Measurements from ENCODE around the gene STK4.
A peak's percentile ranks its signal among the peaks of the same experiment; 100 is the strongest.

DNA sequence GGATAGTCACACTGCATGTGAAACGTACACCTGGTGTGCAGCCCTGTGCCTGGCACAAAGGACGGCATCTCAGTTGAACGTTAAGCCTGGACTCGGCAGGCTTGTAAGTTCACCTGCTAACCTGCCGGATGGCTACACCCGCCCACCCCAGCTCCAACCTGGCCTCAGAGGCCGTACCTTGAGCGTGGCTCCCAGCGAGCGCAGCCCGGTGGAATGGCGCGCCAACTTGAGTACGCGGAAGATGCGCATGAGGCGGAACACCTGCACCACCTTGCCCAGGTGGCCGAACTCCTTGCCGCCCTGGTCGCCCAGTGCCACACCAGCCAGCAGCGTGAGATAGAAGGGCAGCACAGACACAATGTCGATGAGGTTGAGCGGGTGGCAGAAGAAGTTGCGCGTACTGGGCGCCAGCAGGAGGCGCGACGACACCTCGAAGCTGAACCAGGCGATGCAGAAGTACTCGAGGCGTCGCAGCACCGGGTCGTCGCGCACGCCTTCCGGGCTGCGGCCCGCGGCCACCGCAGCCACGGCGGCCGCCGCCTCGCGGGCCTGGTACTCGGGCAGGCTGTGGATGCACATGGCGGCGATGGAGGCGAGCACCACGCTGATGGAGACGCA is 131.3 kb downstream of the STK4 start:
- no peak for TF ChIP-seq ELK1 (IDR thresholded peaks at IDR 0.05; ENCODE audit: borderline replicate concordance, low read depth, low read length)
- no peak for TF ChIP-seq MXI1 (IDR thresholded peaks at IDR 0.05; ENCODE audit: borderline replicate concordance, low read depth, low read length)
- no peak; the same call in 1 of the 2 replicates for TF ChIP-seq RAD21 (IDR thresholded peaks at IDR 0.05; ENCODE audit: low read length)
- TF ChIP-seq CTCF (conservative IDR thresholded peaks at IDR 0.05; ENCODE audit: low read depth, low read length), result 0 out of 2 replicates have a peak, but pooled peaks have one; percentile 25
- TF ChIP-seq, protein P1, sequence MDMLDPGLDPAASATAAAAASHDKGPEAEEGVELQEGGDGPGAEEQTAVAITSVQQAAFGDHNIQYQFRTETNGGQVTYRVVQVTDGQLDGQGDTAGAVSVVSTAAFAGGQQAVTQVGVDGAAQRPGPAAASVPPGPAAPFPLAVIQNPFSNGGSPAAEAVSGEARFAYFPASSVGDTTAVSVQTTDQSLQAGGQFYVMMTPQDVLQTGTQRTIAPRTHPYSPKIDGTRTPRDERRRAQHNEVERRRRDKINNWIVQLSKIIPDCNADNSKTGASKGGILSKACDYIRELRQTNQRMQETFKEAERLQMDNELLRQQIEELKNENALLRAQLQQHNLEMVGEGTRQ (IDR thresholded peaks at IDR 0.05; ENCODE audit: low read depth, low read length), result no peak
- no peak for TF ChIP-seq POLR2A (IDR thresholded peaks at IDR 0.05; ENCODE audit: low read depth, low read length)
- TF ChIP-seq FOS (IDR thresholded peaks at IDR 0.05; ENCODE audit: low read depth, low read length), result no peak
- no peak for TF ChIP-seq SMC3 (IDR thresholded peaks at IDR 0.05; ENCODE audit: low read depth, low read length)
- no peak for TF ChIP-seq RFX5 (IDR thresholded peaks at IDR 0.05; ENCODE audit: low read depth, low read length)
- no peak for TF ChIP-seq CEBPB (IDR thresholded peaks at IDR 0.05; ENCODE audit: low read depth, low read length)
